ENCODE results near the gene SLC37A4.
A peak's percentile ranks its signal among the peaks of the same experiment; 100 is the strongest.

GRCh38 chr11:119065369-119065768 lies 34.7 kb upstream of the SLC37A4 start:
- peak in 2 of 5 experiments; percentile 13 to 15 for TF ChIP-seq CTCF (IDR thresholded peaks at IDR 0.05)
- no peak for TF ChIP-seq POLR2A (IDR thresholded peaks at IDR 0.05)

All from tibial nerve (tissue), 3 donors.